Measurements from ENCODE around the gene RGL3.

The RGL3 gene

DNA sequence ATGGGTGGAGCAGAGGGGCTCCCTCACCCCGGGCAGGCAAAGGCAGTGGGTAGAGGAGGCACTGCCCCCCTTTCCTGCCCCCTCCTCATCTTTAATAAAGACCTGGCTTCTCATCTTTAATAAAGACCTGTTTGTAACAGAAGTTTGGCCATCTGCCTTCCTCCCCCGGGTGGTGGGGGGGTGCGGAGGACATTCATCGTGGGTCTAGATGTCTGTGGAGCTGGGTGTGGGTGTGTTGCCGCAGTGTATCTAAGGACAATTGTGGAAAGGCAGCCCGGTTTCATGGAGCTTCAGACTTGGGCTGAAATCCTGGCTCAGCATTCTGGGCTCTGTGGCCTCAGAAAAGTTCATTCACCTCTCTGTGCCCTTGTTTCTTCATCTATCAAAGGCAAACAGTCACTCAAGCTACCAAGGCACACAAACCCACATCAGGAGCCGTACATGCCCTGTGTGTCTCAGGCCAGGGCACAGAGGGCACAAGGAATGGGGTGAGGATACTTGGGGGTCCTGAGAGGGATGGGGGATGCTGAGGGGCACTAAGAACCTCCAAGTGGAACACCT is 53.5 kb downstream of the RGL3 start:
- no peak overlapping the region for H3K27ac ChIP-seq

DNA sequence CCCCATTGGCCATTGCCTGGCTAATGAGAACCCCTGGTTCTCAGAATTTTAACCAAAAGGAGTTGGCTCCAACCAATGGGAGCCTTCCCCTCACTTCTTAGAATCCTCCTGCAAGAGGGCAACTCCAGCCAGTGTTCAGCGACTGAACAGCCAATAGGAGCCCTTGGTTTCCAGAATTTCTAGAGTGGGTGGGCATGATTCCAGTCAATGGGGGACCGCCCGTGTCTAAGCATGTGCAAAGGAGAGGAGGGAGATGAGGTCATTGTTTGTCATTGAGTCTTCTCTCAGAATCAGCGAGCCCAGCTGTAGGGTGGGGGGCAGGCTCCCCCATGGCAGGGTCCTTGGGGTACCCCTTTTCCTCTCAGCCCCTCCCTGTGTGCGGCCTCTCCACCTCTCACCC is 54.2 kb downstream of the RGL3 start:
- no peak overlapping the region for H3K9ac ChIP-seq
- peaks cover 0 to 35% (median 0%) of the 10 kb centered on the region in 11 experiments; a peak in 5 of 22 replicates for H4K20me1 ChIP-seq
- no peaks in the 10 kb centered on the region for H3K27me3 ChIP-seq
- no peak overlapping the region for H3K4me2 ChIP-seq
- no peak overlapping the region for H3K4me3 ChIP-seq
- H3K4me1 ChIP-seq: no peaks in the 10 kb centered on the region; a peak in 1 of 20 replicates
- peaks cover 0 to 78% (median 12%) of the 10 kb centered on the region in 11 experiments; a peak in 13 of 22 replicates for H3K36me3 ChIP-seq
- no peak for TF ChIP-seq Cebpa-rat (IDR thresholded peaks at IDR 0.05)
- H3K9me3 ChIP-seq (replicated peaks in 1 of 11): no peaks in the 10 kb centered on the region
- no peak overlapping the region for H3K27ac ChIP-seq

More for the DNA sequence above, 53.5 kb downstream of the RGL3 start:
- no peaks in the 10 kb centered on the region for H3K9me3 ChIP-seq (replicated peaks in 1 of 11)
- H4K20me1 ChIP-seq: peaks cover 0 to 35% (median 0%) of the 10 kb centered on the region in 11 experiments; a peak in 5 of 22 replicates
- no peak overlapping the region for H3K4me2 ChIP-seq
- no peaks in the 10 kb centered on the region; a peak in 2 of 20 replicates for H3K4me1 ChIP-seq
- H3K27me3 ChIP-seq: no peaks in the 10 kb centered on the region
- H3K9ac ChIP-seq: no peak overlapping the region
- TF ChIP-seq Cebpa-rat (IDR thresholded peaks at IDR 0.05): no peak
- peaks cover 0 to 71% (median 12%) of the 10 kb centered on the region in 11 experiments; a peak in 13 of 22 replicates for H3K36me3 ChIP-seq
- no peak overlapping the region for H3K4me3 ChIP-seq

DNA sequence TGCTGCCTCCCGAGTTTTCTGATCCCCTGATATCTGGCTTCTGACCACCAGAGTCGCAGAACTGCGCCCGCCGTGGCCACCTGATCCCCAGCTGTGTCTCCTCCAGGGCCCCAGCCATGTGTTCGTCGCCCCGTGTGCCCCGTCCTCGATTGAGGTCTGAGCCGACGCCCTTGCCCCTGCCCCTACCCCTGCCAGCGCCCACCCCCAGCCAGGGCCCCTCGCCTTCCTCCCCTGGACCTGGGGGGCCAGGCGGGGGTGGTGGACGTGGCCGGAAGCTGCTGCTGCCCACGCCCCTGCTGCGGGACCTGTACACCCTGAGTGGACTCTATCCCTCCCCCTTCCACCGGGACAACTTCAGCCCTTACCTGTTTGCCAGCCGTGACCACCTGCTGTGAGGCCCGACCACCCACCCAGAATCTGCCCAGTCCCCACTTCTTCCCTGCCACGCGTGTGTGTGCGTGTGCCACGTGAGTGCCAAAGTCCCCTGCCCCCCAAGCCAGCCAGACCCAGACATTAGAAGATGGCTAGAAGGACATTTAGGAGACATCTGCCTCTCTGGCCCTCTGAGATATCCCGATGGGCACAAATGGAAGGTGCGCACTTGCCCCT is 54.7 kb downstream of the RGL3 start:
- H3K27ac ChIP-seq: no peak overlapping the region
- H3K9ac ChIP-seq: no peak overlapping the region
- no peaks in the 10 kb centered on the region for H3K9me3 ChIP-seq (replicated peaks in 1 of 11)
- no peaks in the 10 kb centered on the region for H3K27me3 ChIP-seq
- no peak for TF ChIP-seq Cebpa-rat (IDR thresholded peaks at IDR 0.05)
- H3K36me3 ChIP-seq: peaks cover 0 to 83% (median 12%) of the 10 kb centered on the region in 11 experiments; a peak in 13 of 22 replicates
- no peaks in the 10 kb centered on the region; a peak in 1 of 20 replicates for H3K4me1 ChIP-seq
- no peak overlapping the region for H3K4me3 ChIP-seq
- peaks cover 0 to 35% (median 0%) of the 10 kb centered on the region in 11 experiments; a peak in 5 of 22 replicates for H4K20me1 ChIP-seq
- no peak overlapping the region for H3K4me2 ChIP-seq

DNA sequence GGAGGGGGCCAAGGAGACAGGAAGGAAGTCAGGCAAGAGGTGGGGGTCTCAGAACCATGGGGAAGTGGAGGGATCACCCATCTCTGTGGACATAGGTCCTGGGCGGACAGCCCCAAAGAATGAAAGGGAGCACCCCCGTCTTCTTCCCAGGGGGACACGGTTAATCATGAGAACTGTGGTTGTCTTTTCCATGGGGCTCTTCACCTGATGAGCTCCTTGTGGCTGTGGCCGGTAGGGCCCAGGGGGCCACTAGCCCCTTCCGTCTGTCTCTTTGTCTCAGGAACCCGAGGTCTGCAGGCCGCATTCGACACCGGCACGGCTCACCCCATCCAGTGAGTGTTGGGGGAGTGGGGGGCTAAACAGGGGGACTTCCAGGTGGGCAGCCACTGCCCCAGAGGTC is 55.2 kb downstream of the RGL3 start:
- Histone ChIP-seq H3K36me3 (peaks cover 0 to 88% (median 12%) of the 10 kb centered on the region in 11 experiments; a peak in 13 of 22 replicates), H4K20me1 (peaks cover 0 to 32% (median 0%) of the 10 kb centered on the region in 11 experiments; a peak in 6 of 22 replicates), H3K27me3 (no peaks in the 10 kb centered on the region), H3K4me2 (no peak overlapping the region), H3K9ac (no peak overlapping the region), H3K27ac (no peak overlapping the region), H3K9me3 (replicated peaks in 1 of 11) (no peaks in the 10 kb centered on the region), H3K4me1 (peaks cover 0 to 3% (median 0%) of the 10 kb centered on the region in 10 experiments; a peak in 1 of 20 replicates), H3K4me3 (no peak overlapping the region)
- no peak for TF ChIP-seq Cebpa-rat (IDR thresholded peaks at IDR 0.05)

DNA sequence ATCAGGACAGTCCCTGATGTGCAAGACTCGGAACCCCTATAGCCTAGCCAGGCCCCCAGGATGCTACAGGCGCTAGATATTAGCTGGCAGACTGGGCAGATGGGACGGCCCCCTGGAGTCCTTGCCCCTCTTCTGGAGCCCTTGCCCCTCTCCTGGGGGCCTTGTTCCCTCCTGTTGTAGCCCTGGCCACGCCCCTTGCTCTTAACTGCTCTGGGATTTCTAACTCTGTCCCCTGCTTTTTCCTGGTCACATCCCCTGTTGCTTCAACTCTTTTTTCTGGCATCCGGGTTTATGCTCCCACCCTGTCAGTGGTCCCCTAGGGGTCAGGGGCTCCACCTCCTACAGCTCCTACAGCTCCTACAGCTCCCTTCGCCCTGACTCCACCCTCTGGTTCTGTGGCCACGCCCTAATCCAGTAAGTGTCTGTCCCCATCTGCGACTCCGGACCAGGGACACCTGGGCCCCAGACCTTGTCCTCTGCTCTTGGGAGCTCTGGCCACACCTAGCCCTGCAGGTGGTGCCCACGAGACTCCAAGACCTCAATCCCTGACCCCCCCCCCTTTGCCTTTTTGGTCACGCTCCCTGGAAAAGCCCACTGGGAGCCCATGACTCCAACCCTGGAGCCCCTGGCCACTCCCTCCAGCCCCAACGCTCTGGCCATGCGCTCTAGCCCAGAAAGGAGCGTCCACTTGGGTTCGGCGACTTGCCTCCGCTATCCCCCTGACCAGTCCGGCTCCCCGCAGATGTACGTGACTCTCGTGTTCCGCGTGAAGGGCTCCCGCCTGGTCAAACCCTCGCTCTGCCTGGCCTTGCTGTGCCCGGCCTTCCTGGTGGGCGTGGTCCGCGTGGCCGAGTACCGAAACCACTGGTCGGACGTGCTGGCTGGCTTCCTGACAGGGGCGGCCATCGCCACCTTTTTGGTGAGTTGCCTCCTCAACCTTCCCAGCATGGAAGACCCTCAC is 57.1 kb downstream of the RGL3 start:
- Histone ChIP-seq H3K4me2 (no peak overlapping the region), H3K9ac (no peak overlapping the region), H3K27ac (no peak overlapping the region), H3K4me3 (no peak overlapping the region), H3K4me1 (peaks cover 0 to 5% (median 1%) of the 10 kb centered on the region in 10 experiments; a peak in 7 of 20 replicates), H3K27me3 (no peaks in the 10 kb centered on the region), H4K20me1 (peaks cover 0 to 49% (median 0%) of the 10 kb centered on the region in 11 experiments; a peak in 8 of 22 replicates), H3K9me3 (replicated peaks in 1 of 11) (no peaks in the 10 kb centered on the region), H3K36me3 (peaks cover 0 to 81% (median 12%) of the 10 kb centered on the region in 11 experiments; a peak in 12 of 22 replicates)
- no peak for TF ChIP-seq Cebpa-rat (IDR thresholded peaks at IDR 0.05)

DNA sequence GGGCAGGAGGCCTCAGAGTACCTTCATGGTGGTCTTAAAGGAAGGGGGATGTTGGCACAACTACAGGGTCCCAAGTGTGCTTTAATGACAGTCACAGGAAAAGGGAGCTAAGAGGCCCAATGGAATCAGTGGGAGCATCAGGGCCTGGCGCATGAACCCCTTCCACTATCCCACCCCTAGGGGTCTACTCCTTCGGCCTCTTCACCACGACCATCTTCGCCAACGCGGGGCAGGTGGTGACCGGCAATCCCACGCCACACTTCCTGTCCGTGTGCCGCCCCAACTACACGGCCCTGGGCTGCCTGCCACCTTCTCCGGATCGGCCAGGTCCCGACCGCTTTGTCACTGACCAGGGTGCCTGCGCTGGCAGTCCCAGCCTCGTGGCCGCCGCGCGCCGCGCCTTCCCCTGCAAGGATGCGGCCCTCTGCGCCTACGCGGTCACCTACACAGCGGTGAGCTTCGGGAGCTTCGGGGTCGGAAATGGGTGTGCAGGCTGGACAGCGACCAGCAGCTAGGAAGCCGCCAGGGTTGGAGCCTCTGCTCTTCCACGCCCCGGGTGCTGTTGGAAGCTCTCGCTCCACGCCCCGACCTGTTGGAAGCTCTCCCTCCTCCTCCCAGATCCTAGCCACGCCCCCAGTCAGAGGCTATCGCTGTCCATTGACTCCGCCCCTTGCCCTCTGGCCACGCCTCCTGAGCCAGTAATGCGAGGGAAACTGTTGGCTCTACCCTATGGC is 57.9 kb downstream of the RGL3 start:
- Histone ChIP-seq H4K20me1 (peaks cover 0 to 56% (median 0%) of the 10 kb centered on the region in 11 experiments; a peak in 9 of 22 replicates), H3K4me3 (no peak overlapping the region), H3K27me3 (no peaks in the 10 kb centered on the region), H3K4me2 (no peak overlapping the region), H3K9ac (no peak overlapping the region), H3K9me3 (replicated peaks in 1 of 11) (no peaks in the 10 kb centered on the region), H3K4me1 (peaks cover 0 to 14% (median 10%) of the 10 kb centered on the region in 10 experiments; a peak in 14 of 20 replicates), H3K36me3 (peaks cover 0 to 78% (median 12%) of the 10 kb centered on the region in 11 experiments; a peak in 12 of 22 replicates), H3K27ac (no peak overlapping the region)
- TF ChIP-seq Cebpa-rat (IDR thresholded peaks at IDR 0.05): no peak

DNA sequence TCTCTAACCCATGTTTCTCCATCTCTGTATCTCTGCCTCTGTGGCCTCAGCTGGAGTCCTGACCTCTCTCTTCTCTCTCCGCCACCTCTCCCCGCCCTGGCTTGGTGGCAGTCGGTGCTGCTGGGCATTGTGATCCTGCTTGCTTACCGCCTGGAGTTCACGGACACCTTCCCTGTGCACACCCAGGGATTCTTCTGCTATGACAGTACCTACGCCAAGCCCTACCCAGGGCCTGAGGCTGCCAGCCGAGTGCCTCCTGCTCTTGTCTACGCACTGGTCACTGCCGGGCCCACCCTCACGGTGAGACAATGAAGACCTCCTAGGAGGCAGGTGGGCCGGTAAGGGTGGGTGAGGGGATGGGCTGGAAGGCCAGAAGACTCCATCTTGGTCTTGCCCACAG is 59.7 kb downstream of the RGL3 start:
- Histone ChIP-seq H3K27me3 (no peaks in the 10 kb centered on the region), H3K9ac (no peak overlapping the region)

More for the DNA sequence above, 59.7 kb downstream of the RGL3 start:
- no peak for TF ChIP-seq Cebpa-rat (IDR thresholded peaks at IDR 0.05)
- Histone ChIP-seq H4K20me1 (peaks cover 0 to 49% (median 0%) of the 10 kb centered on the region in 11 experiments; a peak in 9 of 22 replicates), H3K4me3 (no peak overlapping the region), H3K4me2 (no peak overlapping the region), H3K9me3 (replicated peaks in 1 of 11) (no peaks in the 10 kb centered on the region), H3K36me3 (peaks cover 0 to 61% (median 12%) of the 10 kb centered on the region in 11 experiments; a peak in 11 of 22 replicates), H3K27ac (no peak overlapping the region), H3K4me1 (peaks cover 6 to 25% (median 18%) of the 10 kb centered on the region in 10 experiments; a peak in 18 of 20 replicates)
